Neural cell (in vitro differentiated cells): ENCODE data around the gene TNIP1.

Experiments used
- CTCF ChIP-seq: fragments of 450-650 bp; IDR thresholded peaks from 2 replicates; pipeline ENCODE4 v1.5.1; 2014; ENCODE audit warnings: antibody characterized with exemption, mild to moderate bottlenecking, moderate library complexity; ENCODE audit not compliant: poor library complexity, severe bottlenecking
- EP300 ChIP-seq: fragments of 450-650 bp; conservative IDR thresholded peaks from 2 replicates; pipeline ENCODE4 v1.6.1; 2014; ENCODE audit warnings: antibody characterized with exemption, mild to moderate bottlenecking, moderate library complexity; ENCODE audit not compliant: poor library complexity, severe bottlenecking
- EZH2 ChIP-seq: fragments of 200-600, 300-800 bp; shearing (Covaris generic), sonication (generic); IDR thresholded peaks from 2 replicates; pipeline ENCODE4 v1.6.1; 2014; ENCODE audit warnings: antibody characterized with exemption, low read length, borderline replicate concordance, mild to moderate bottlenecking; ENCODE audit not compliant: insufficient read depth, poor library complexity, severe bottlenecking
- MXI1 ChIP-seq: fragments of 450-650 bp; conservative IDR thresholded peaks from 2 replicates; pipeline ENCODE4 v1.6.1; 2014; ENCODE audit warnings: antibody characterized with exemption, mild to moderate bottlenecking; ENCODE audit not compliant: poor library complexity, severe bottlenecking
- POLR2AphosphoS5 ChIP-seq: IDR thresholded peaks from 2 replicates; pipeline ENCODE4 v1.6.1; 2012
- RAD21 ChIP-seq: fragments of 450-650 bp; conservative IDR thresholded peaks from 2 replicates; pipeline ENCODE4 v1.6.1; 2014; ENCODE audit warnings: antibody characterized with exemption, mild to moderate bottlenecking, moderate library complexity
- REST ChIP-seq: IDR thresholded peaks from 2 replicates; pipeline ENCODE4 v1.6.1; 2012; ENCODE audit warnings: borderline replicate concordance
- SMC3 ChIP-seq: fragments of 450-650 bp; conservative IDR thresholded peaks from 2 replicates; pipeline ENCODE4 v1.6.1; 2014; ENCODE audit warnings: antibody characterized with exemption, mild to moderate bottlenecking, moderate library complexity; ENCODE audit not compliant: poor library complexity
- TAF1 ChIP-seq: IDR thresholded peaks from 2 replicates; pipeline ENCODE4 v1.6.1; 2012; ENCODE audit warnings: low read depth

- no peak for TF ChIP-seq TAF1
- TF ChIP-seq POLR2AphosphoS5: no peak
- TF ChIP-seq CTCF: no peak
- no peak for TF ChIP-seq REST
- TF ChIP-seq EP300: no peak
- TF ChIP-seq EZH2: no peak
- no peak for TF ChIP-seq SMC3
- no peak for TF ChIP-seq MXI1
- no peak for TF ChIP-seq RAD21
Measured at GRCh38 chr5:151027961-151028479, 52.8 kb downstream of the TNIP1 start.
